HCEC 1CT (cell line): Measurements from ENCODE around the gene PSD4.

ENCODE experiments used
- DNase-seq: peaks from one replicate; pipeline ENCODE4 v3.0.0-alpha.2; 2017

The PSD4 gene

GRCh38 chr2:113173542-113174375, at the start of gene PSD4:
PSD4 (plus strand) TSS chr2:113173971; CDS start chr2:113182457, 8,486 bp downstream.
- DNase-seq = no peak

- peak; percentile 18 for DNase-seq
Observed at GRCh38 chr2:113124181-113124961, 49.4 kb upstream of the PSD4 start.

GRCh38 chr2:113124984-113125855, 48.6 kb upstream of the PSD4 start:
- no peak for DNase-seq

- no peak for DNase-seq
Observed at GRCh38 chr2:113126845-113127645, 46.7 kb upstream of the PSD4 start, which contains the start of gene IL1RN. IL1RN (plus strand) TSS chr2:113127598; CDS start chr2:113127625, 27 bp downstream.

- no peak for DNase-seq
Observed at GRCh38 chr2:113127646-113128570, 45.9 kb upstream of the PSD4 start.

GRCh38 chr2:113129519-113130078, 44.2 kb upstream of the PSD4 start:
- DNase-seq = no peak

- DNase-seq = no peak
Observed at GRCh38 chr2:113131352-113132185, 42.2 kb upstream of the PSD4 start.

- DNase-seq = no peak
Observed at GRCh38 chr2:113132414-113133021, 41.3 kb upstream of the PSD4 start.

- no peak for DNase-seq
Observed at GRCh38 chr2:113133704-113134598, 39.8 kb upstream of the PSD4 start.

- no peak for DNase-seq
Observed at GRCh38 chr2:113134717-113135116, 39.1 kb upstream of the PSD4 start.

GRCh38 chr2:113135317-113135716, 38.5 kb upstream of the PSD4 start:
- no peak for DNase-seq

- DNase-seq = peak; percentile 44
Observed at GRCh38 chr2:113136828-113137775, 36.7 kb upstream of the PSD4 start.

GRCh38 chr2:113137827-113138226, 35.9 kb upstream of the PSD4 start:
- DNase-seq = no peak

GRCh38 chr2:113138428-113139322, 35.1 kb upstream of the PSD4 start:
- peak; percentile 41 for DNase-seq

- no peak for DNase-seq
Observed at GRCh38 chr2:113141451-113141850, 32.3 kb upstream of the PSD4 start.

GRCh38 chr2:113142290-113142689, 31.5 kb upstream of the PSD4 start:
- DNase-seq = no peak
